Islet of Langerhans (tissue), 1 donor: Measurements from ENCODE around the gene HSD11B2.

ENCODE experiments used
- FAIRE-seq: peaks from one replicate; lab custom pipeline; 2011; peaks lifted over from hg19 to GRCh38; lab: Jason Lieb, UNC

Gene HSD11B2

DNA sequence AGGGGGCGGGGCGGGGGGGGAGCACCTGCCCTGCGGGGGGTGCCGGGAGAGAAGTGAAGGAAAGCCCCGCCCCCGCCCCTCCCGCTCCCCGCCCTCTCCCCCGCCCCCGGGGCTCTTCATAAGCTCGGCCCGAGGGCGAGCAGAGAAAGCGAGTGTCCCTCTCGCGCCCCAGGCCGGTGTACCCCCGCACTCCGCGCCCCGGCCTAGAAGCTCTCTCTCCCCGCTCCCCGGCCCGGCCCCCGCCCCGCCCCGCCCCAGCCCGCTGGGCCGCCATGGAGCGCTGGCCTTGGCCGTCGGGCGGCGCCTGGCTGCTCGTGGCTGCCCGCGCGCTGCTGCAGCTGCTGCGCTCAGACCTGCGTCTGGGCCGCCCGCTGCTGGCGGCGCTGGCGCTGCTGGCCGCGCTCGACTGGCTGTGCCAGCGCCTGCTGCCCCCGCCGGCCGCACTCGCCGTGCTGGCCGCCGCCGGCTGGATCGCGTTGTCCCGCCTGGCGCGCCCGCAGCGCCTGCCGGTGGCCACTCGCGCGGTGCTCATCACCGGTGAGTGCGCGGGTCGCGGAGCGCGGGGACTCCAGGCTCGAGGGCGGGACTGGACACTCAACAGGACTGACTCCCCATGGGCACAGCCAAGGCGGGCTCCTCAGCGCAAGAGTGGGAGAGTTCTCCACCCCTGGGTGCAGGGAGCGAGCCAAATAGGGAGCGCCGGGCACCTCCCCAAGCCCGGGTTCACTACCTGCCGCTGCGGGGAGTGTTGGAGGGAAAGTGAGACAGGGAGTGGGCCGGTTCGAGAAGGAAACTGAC is at the start of gene HSD11B2:
Gene HSD11B2 (plus strand): TSS at position 145 of the 798 bp plus-strand sequence. CDS start 128 bp downstream, at position 273.
- no peak for FAIRE-seq

DNA sequence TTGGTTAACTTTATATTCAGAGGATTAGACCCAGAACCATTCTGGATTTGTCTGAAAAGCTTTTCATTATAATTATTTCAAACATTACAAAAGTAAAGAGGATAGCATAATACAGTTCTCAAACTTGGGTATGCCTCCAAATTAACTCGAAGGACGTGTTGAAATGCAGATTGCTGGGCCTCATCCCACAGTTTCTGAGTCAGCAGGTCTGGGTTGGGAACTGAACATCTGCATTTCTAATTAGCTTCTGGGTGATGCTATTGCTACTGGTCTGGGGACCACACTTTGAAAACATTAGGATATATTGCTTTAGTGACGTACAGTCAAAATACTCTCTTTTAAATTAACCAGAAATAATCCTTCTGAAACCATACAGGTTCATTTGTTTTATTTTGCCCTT is 47.6 kb upstream of the HSD11B2 start:
- FAIRE-seq = no peak

- FAIRE-seq = no peak
Measured at GRCh38 chr16:67384778-67385510, 46.0 kb upstream of the HSD11B2 start.

- FAIRE-seq = no peak
Measured at GRCh38 chr16:67386861-67387455, 44.0 kb upstream of the HSD11B2 start.

DNA sequence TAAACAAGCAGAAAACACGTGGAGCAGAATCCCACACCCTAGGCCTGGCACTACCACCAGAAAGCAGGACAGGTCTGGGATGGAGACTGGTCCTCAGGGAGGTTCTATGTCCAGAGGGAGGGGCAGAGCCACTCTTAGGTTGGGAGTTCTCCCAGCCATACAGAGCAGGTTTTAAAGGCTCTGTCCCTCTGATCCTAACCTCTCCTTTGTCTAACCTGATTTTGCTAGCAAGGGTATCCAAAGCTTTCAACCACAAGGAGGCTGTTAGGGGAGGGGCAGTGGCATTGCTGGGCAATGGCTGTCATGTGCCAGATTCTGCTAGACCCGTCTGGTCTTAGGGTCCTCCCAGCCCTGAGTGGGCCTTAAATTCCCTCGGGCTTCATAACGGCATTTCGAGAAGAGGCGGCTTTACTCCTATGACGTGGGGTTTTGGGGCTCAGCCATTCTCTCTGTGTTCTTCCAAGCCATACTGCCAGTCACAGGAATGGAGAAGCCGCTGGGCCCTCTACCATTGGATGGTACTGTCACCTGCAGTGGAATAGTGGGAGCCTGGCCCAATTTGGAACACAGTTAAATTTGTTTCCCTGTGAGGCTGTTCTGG is 43.3 kb upstream of the HSD11B2 start:
- no peak for FAIRE-seq

GRCh38 chr16:67388191-67388590 is 42.7 kb upstream of the HSD11B2 start:
- FAIRE-seq = no peak

DNA sequence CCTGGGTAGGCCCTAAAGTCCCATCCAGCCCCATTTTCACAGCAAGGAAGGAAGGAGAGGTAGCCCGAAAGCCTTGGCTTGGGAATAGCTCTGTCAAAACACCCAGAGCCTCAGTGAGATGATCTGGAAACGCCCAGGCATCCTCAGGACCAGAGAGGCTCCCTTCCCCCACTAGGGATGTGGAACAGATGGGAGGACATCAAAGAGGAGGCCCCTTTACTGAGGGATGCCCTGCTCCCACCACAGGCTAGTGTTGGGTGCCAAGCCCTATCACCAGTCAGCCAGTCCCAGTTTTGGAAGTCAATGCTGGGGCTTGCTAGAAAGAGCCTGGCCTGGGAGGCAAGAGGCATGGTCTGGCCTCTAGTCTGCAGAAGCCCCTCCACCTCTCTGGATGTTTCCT is 42.3 kb upstream of the HSD11B2 start:
- no peak for FAIRE-seq

GRCh38 chr16:67389911-67390815 is 40.8 kb upstream of the HSD11B2 start:
- FAIRE-seq = no peak

DNA sequence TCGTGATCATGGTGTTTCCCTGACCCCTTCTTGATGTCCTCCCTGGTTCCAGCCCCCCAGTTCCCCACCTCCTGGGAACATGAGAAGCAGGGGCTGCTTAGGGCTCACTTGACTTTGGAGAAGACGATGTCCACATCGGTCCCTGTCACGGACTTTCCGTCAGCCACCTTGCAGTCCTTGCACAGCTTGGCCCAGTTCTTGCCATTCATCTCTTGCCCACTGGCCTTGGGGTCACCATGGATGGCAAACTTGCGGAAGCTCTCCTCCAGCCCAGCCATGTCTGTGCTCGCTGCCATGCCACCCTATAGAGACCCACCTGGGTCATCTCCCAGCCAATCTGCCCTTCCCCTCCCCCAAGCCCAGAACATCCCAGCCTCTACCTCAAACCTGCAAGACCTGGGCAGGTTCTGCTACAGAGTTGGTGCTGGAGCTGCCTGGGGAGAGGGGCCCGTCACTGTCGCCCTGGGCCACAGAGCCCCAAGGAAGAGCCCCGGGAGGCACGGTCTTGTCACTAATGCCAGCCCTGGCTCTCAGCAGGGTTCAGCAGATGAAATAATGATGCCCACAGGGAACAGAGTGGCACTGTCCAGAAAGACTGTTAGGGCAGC is 40.0 kb upstream of the HSD11B2 start:
- no peak for FAIRE-seq

GRCh38 chr16:67391424-67392300 is 39.3 kb upstream of the HSD11B2 start:
- no peak for FAIRE-seq

- no peak for FAIRE-seq
Measured at GRCh38 chr16:67392301-67393059, 38.4 kb upstream of the HSD11B2 start.

DNA sequence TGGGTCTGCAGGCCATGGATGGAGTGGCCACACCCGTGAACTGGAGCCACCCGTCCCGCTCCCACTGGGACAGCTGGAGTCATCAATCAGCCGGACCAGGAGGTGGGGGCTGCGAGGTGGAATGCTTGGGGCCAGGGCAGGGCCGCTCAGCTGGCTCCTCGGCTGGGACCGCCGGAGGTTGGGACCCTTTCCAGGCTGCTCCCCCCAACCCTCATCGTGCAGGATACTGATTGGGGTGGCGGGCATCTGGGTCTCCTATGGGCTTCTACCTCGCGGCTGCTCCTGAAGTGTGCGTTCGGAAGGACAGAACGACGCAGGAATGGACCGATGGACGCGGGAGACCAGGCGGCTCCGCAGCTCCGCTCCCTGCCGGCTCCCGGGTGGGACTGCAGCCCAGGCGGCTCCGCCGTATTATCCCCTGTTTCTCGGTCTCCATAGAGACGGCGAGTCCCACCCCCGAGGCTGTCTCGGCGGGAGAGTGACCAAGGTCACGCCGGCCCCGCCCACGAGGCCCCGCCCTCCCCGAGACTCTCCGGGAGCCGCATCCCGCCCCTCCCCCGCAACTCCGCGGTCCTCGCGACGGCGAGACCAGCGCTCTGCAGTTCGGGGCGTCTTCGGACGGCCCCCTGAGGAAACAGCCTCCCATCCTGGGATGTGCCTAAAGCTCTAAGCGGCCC is 37.7 kb upstream of the HSD11B2 start, which contains the start of gene TPPP3:
Gene TPPP3 (minus strand): TSS at position 388 of the 677 bp plus-strand sequence. CDS start 2,387 bp downstream, outside the sequence.
- FAIRE-seq = no peak

- FAIRE-seq = no peak
Measured at GRCh38 chr16:67393788-67394154, 37.1 kb upstream of the HSD11B2 start.

DNA sequence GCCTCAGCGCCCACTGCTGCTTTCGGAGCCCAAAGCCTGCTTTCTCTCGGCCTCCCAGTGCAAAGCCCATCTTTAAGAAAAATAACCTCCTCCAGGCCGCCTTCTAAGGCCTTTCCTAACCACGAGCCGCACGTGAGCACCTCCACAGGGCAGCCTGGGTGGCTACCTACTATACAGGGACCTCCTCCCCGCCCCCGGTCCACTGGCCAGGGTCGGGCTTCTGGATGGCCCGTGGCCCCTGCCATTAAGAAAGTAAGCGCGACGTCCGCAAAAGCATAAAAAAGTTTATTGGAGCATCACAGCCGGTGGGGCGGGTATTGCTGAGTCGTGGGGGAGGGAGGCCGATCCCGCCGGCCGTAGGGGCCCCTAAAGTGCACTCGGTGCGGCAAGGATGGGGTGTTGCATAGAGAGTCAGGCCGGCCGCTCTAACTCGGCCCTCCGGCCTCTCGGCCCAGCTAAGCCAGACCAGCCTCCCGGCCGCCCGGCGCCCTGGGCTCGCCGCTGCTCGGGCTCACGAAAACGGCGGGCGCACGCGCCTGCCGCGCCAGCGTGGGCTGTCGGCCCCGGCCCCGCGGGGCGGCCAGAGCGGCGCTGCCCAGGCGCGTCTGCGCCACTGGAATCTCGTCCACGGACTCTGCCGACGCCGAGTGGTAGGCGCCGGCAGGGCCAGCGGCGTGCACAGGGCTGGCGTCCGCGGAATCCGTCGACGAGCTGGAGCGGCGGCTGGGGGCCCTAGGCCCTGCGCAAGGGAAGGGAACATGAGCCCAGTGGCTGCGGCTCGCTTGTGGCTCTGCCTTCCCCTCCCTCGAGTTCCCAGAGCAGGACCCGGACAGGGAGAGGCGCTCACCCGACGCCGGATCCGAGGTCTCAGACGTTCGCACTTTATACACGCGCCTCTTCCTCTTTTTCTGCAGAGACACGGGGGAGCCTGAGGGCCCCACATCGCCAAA is 36.5 kb upstream of the HSD11B2 start:
- FAIRE-seq = no peak

DNA sequence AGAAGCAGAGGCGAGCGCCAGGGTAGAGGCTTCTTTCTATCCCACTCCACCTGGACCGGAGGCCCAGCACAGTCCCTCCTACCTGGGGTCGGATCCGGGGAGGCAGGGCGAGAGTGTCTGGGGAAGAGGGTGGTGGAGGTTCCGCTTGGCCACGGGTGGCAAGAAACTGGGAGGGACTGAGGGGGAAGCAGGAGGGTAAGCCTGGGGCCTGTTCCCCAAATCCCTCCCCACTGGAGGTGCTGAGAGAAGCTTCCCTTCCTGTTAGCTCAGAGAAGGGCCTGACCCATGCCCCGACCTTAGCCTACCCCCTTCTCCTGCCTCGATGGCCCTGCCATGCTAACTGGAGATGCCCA is 35.8 kb upstream of the HSD11B2 start:
- no peak for FAIRE-seq

- no peak for FAIRE-seq
Measured at GRCh38 chr16:67395458-67396158, 35.3 kb upstream of the HSD11B2 start.
